GM23248 (cell line): ENCODE results near the gene RSPH3.

Source experiments
- EZH2 ChIP-seq: fragments of 200-600 bp; sonication (generic); IDR thresholded peaks from 2 replicates; pipeline ENCODE4 v1.6.1; 2018; ENCODE audit warnings: antibody characterized with exemption, mild to moderate bottlenecking; ENCODE audit not compliant: insufficient read depth, poor library complexity, severe bottlenecking
- EZH2phosphoT487 ChIP-seq: fragments of 200-600 bp; sonication (generic); IDR thresholded peaks from 2 replicates; pipeline ENCODE4 v1.6.1; 2018; ENCODE audit warnings: antibody characterized with exemption, moderate library complexity, mild to moderate bottlenecking, low read depth; ENCODE audit not compliant: insufficient read depth

DNA sequence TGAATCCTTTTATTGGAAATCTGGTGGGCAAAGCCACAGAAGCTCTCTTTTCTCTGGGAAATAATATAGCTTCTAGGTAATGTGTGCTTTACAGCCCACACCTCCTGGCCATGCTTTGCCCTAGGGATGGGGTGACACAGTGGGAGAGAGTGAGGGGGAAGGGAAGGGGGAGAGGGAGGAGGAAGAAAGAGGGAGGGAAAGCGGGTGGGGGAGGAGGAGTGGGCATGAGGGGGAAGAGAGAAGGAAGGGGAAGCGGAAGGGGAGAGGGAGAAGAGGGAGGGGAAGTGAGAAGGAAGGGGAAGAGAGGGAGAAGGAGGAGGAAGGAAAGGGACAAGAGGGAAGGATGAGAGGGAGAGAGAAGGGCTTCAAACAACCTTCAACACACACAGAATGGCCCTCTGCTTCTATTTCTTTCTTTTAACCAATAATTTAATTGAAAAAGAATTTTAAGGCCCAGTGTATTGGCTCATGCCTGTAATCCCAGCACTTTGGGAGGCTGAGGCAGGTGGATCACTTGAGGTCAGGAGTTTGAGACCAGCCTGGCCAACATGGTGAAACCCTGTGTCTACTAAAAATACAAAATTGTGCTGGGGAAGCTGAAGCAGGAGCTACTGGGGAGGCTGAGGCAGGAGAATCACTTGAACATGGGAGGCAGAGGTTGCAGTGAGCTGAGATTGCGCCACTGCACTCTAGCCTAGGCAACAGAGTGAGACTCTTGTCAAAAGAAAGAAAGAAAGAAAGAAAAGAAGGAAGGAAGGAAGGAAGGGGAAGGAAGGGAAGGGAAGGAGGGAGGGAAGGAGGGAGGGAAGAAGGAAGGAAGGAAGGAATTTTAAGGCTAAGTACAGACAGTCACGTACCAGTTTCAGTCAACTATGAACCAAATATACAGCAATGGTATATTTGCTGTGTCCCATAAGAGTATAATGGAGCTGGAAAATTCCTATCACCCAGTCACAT, 75.2 kb downstream of the RSPH3 start:
- no peak for TF ChIP-seq EZH2
- no peak for TF ChIP-seq EZH2phosphoT487
